Astrocyte (in vitro differentiated cells and primary cell): ENCODE data around the gene LRP1B. TPM values are rescaled to one million over a fixed set of nuclear protein-coding genes. Genes with fewer than 3 reads are reported as not detected.

Experiments
- DNase-seq: peaks from one replicate; pipeline ENCODE4 v3.0.0-alpha.2; 2010; ENCODE audit warnings: low read depth
- FAIRE-seq: peaks from 2 replicates; lab custom pipeline; 2011; peaks lifted over from hg19 to GRCh38; lab: Jason Lieb, UNC
- H2AFZ ChIP-seq: 2 replicates; pipeline ENCODE4 v1.6.0; 2012; ENCODE audit warnings: low read depth, low read length, inconsistent platforms
- H3K27ac ChIP-seq: 2 replicates; pipeline ENCODE4 v1.5.1; 2011; ENCODE audit warnings: low read depth, low read length, inconsistent platforms
- H3K27me3 ChIP-seq: 2 replicates; pipeline ENCODE4 v1.6.0; 2011; ENCODE audit warnings: low read length, inconsistent platforms; ENCODE audit not compliant: insufficient read depth
- H3K36me3 ChIP-seq: 2 replicates; pipeline ENCODE4 v1.5.1; 2011; ENCODE audit warnings: low read length, inconsistent platforms; ENCODE audit not compliant: insufficient read depth
- H3K4me1 ChIP-seq: 2 replicates; pipeline ENCODE4 v1.5.1; 2011; ENCODE audit warnings: low read length, inconsistent platforms; ENCODE audit not compliant: insufficient read depth
- H3K4me2 ChIP-seq: 2 replicates; pipeline ENCODE4 v1.6.0; 2012; ENCODE audit warnings: low read length, inconsistent platforms
- H3K4me3 ChIP-seq: 2 replicates; pipeline ENCODE4 v1.5.1; 2011; ENCODE audit warnings: low read depth, mild to moderate bottlenecking, low read length, inconsistent platforms; ENCODE audit not compliant: insufficient read depth
- H3K79me2 ChIP-seq: 2 replicates; pipeline ENCODE4 v1.6.0; 2012; ENCODE audit warnings: mild to moderate bottlenecking, low read length, inconsistent platforms; ENCODE audit not compliant: insufficient read depth
- H3K9ac ChIP-seq: 2 replicates; pipeline ENCODE4 v1.6.0; 2012; ENCODE audit warnings: mild to moderate bottlenecking, low read length, inconsistent platforms
- H3K9me3 ChIP-seq: 2 replicates; pipeline ENCODE4 v1.5.1; 2012; ENCODE audit warnings: low read depth, mild to moderate bottlenecking, low read length, inconsistent platforms; ENCODE audit not compliant: insufficient read depth
- H4K20me1 ChIP-seq: 2 replicates; pipeline ENCODE4 v1.6.0; 2012; ENCODE audit warnings: low read length, inconsistent platforms; ENCODE audit not compliant: insufficient read depth
- H3K27ac Mint-ChIP-seq: one replicate; pipeline ENCODE4 v1.8.0; 2021; ENCODE audit warnings: mild to moderate bottlenecking, mixed read lengths; ENCODE audit not compliant: unreplicated experiment
- H3K27me3 Mint-ChIP-seq: one replicate; pipeline ENCODE4 v1.8.0; 2021; ENCODE audit warnings: low read depth, mixed read lengths; ENCODE audit not compliant: unreplicated experiment
- H3K36me3 Mint-ChIP-seq: one replicate; pipeline ENCODE4 v1.8.0; 2021; ENCODE audit warnings: low read depth, mixed read lengths; ENCODE audit not compliant: unreplicated experiment
- H3K4me1 Mint-ChIP-seq: one replicate; pipeline ENCODE4 v1.8.0; 2021; ENCODE audit warnings: low read depth, mixed read lengths; ENCODE audit not compliant: unreplicated experiment
- H3K4me3 Mint-ChIP-seq: one replicate; pipeline ENCODE4 v1.8.0; 2021; ENCODE audit warnings: mild to moderate bottlenecking, moderate library complexity, mixed read lengths; ENCODE audit not compliant: unreplicated experiment
- H3K9me3 Mint-ChIP-seq: one replicate; pipeline ENCODE4 v1.8.0; 2021; ENCODE audit warnings: mild to moderate bottlenecking, mixed read lengths; ENCODE audit not compliant: unreplicated experiment
- CTCF ChIP-seq: IDR thresholded peaks from 2 replicates; pipeline ENCODE4 v1.5.1; 2011; ENCODE audit warnings: low read depth, mild to moderate bottlenecking, inconsistent platforms, low read length, moderate library complexity; ENCODE audit not compliant: insufficient read depth
- EZH2 ChIP-seq: IDR thresholded peaks from 2 replicates; pipeline ENCODE4 v1.6.1; 2012; ENCODE audit warnings: mild to moderate bottlenecking, low read length, inconsistent platforms; ENCODE audit not compliant: insufficient read depth
- total RNA-seq: library from RNA; stranded (reverse); gene quantifications from 2 replicates; pipeline ENCODE4 v1.2.1, GENCODE V29; 2021

The LRP1B gene
- total RNA-seq, 1 donor from 2014 or later, result 1.5 TPM

GRCh38 chr2:141524777-141525176 lies 606.0 kb downstream of the LRP1B start:
- no peak for FAIRE-seq
- Histone ChIP-seq H2AFZ (no peak overlapping the region), H3K36me3 (no peaks in the 10 kb centered on the region), H3K9me3 (no peaks in the 10 kb centered on the region), H3K9ac (no peak overlapping the region), H3K4me3 (no peak overlapping the region), H3K27ac (no peak overlapping the region), H3K4me1 (no peaks in the 10 kb centered on the region), H4K20me1 (no peaks in the 10 kb centered on the region), H3K79me2 (no peaks in the 10 kb centered on the region), H3K4me2 (no peak overlapping the region), H3K27me3 (no peaks in the 10 kb centered on the region)
- H3K4me3 Mint-ChIP-seq, result no peak overlapping the region
- no peaks in the 10 kb centered on the region for H3K27me3 Mint-ChIP-seq
- H3K27ac Mint-ChIP-seq, result no peak overlapping the region
- no peaks in the 10 kb centered on the region for H3K36me3 Mint-ChIP-seq
- no peak for DNase-seq
- H3K9me3 Mint-ChIP-seq, result no peaks in the 10 kb centered on the region
- TF ChIP-seq CTCF (no peak), EZH2 (no peak)
- no peaks in the 10 kb centered on the region for H3K4me1 Mint-ChIP-seq

DNA sequence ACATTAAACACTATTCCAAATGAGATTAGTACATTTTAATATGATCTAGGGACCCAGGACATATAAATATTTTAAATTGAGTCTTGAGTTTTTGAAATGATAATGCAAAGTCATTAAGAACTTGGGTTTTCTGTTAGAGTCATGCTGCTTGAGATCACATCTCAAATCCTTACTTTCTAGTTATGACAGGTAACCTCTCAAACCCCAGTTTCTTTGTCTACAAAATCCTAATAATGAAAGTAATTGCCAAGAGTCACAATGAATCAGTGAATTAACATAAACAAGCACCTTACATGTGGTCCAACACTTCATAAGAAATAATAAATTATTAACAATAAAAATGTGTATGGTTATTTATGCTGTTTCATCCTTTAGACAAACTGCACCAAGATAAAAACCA lies 607.6 kb downstream of the LRP1B start:
- no peak for FAIRE-seq
- H3K9me3 Mint-ChIP-seq, result no peaks in the 10 kb centered on the region

More for the DNA sequence above, 607.6 kb downstream of the LRP1B start:
- Mint-ChIP-seq H3K36me3 (no peaks in the 10 kb centered on the region), H3K4me1 (no peaks in the 10 kb centered on the region), H3K4me3 (no peak overlapping the region), H3K27ac (no peak overlapping the region), H3K27me3 (no peaks in the 10 kb centered on the region)
- no peaks in the 10 kb centered on the region for H3K79me2 ChIP-seq
- no peaks in the 10 kb centered on the region for H3K27me3 ChIP-seq
- no peaks in the 10 kb centered on the region for H3K9me3 ChIP-seq
- no peak for TF ChIP-seq CTCF
- no peak for TF ChIP-seq EZH2
- no peak overlapping the region for H3K4me2 ChIP-seq
- no peak overlapping the region for H3K9ac ChIP-seq
- no peak for DNase-seq
- H2AFZ ChIP-seq, result no peak overlapping the region
- no peaks in the 10 kb centered on the region for H4K20me1 ChIP-seq
- H3K4me3 ChIP-seq, result no peak overlapping the region
- no peak overlapping the region for H3K27ac ChIP-seq
- no peaks in the 10 kb centered on the region for H3K36me3 ChIP-seq
- H3K4me1 ChIP-seq, result no peaks in the 10 kb centered on the region
